ENCODE results near the gene MDN1.
"Not testable (repeated sequence)": the region's sequence is repeated elsewhere in the genome, so short reads cannot be mapped to it uniquely, and the experiment has no call there.

MDN1 gene

GRCh38 chr6:89818977-89819335 lies 638 bp downstream of the MDN1 start:
- no peak for DNase-seq (ENCODE audit: low read depth)

GRCh38 chr6:89817481-89817880 lies 2.1 kb downstream of the MDN1 start:
- no peak for DNase-seq (ENCODE audit: low read depth)

GRCh38 chr6:89813422-89813821 lies 6.2 kb downstream of the MDN1 start:
- not testable (repeated sequence) for DNase-seq (ENCODE audit: low read depth)

GRCh38 chr6:89807581-89807980 lies 12.0 kb downstream of the MDN1 start:
- no peak for DNase-seq (ENCODE audit: low read depth)

GRCh38 chr6:89805814-89806371 lies 13.7 kb downstream of the MDN1 start:
- no peak for DNase-seq (ENCODE audit: low read depth)

- DNase-seq (ENCODE audit: low read depth), result no peak
Observed at GRCh38 chr6:89803271-89803670, 16.3 kb downstream of the MDN1 start.

GRCh38 chr6:89799756-89800155 lies 19.8 kb downstream of the MDN1 start:
- DNase-seq (ENCODE audit: low read depth), result no peak

- DNase-seq (ENCODE audit: low read depth), result no peak
Observed at GRCh38 chr6:89799096-89799495, 20.5 kb downstream of the MDN1 start.

- no peak for DNase-seq (ENCODE audit: low read depth)
Observed at GRCh38 chr6:89797317-89797716, 22.3 kb downstream of the MDN1 start.

- DNase-seq (ENCODE audit: low read depth), result no peak
Observed at GRCh38 chr6:89794324-89794723, 25.3 kb downstream of the MDN1 start.

- DNase-seq (ENCODE audit: low read depth), result no peak
Observed at GRCh38 chr6:89793586-89793985, 26.0 kb downstream of the MDN1 start.

- DNase-seq (ENCODE audit: low read depth), result no peak
Observed at GRCh38 chr6:89792881-89793280, 26.7 kb downstream of the MDN1 start.

GRCh38 chr6:89790403-89790802 lies 29.2 kb downstream of the MDN1 start:
- no peak for DNase-seq (ENCODE audit: low read depth)

GRCh38 chr6:89789980-89790379 lies 29.6 kb downstream of the MDN1 start:
- DNase-seq (ENCODE audit: low read depth), result no peak

GRCh38 chr6:89787660-89788328 lies 31.8 kb downstream of the MDN1 start:
- DNase-seq (ENCODE audit: low read depth), result no peak

GRCh38 chr6:89786970-89787369 lies 32.6 kb downstream of the MDN1 start:
- DNase-seq (ENCODE audit: low read depth), result no peak

GRCh38 chr6:89784838-89785237 lies 34.8 kb downstream of the MDN1 start:
- DNase-seq (ENCODE audit: low read depth), result no peak

GRCh38 chr6:89783293-89783692 lies 36.3 kb downstream of the MDN1 start:
- not testable (repeated sequence) for DNase-seq (ENCODE audit: low read depth)

GRCh38 chr6:89782222-89782621 lies 37.4 kb downstream of the MDN1 start:
- no peak for DNase-seq (ENCODE audit: low read depth)

- no peak for DNase-seq (ENCODE audit: low read depth)
Observed at GRCh38 chr6:89781070-89782034, 38.2 kb downstream of the MDN1 start.

- no peak for DNase-seq (ENCODE audit: low read depth)
Observed at GRCh38 chr6:89777455-89777854, 42.1 kb downstream of the MDN1 start.

GRCh38 chr6:89776583-89777233 lies 42.9 kb downstream of the MDN1 start:
- DNase-seq (ENCODE audit: low read depth), result no peak

GRCh38 chr6:89775150-89775549 lies 44.4 kb downstream of the MDN1 start:
- DNase-seq (ENCODE audit: low read depth), result no peak
